SHP77 treated with DMSO at 0.1 percent for 48 hours (cell line): ENCODE data around the gene GPSM1.

Source experiments
- DNase-seq: peaks from one replicate; lab custom pipeline; 2025; lab: John Stamatoyannopoulos, UW

Gene GPSM1

GRCh38 chr9:136304456-136304855, 22.9 kb upstream of the GPSM1 start:
- DNase-seq, result no peak

- DNase-seq, result no peak
Measured at GRCh38 chr9:136304981-136305380, 22.4 kb upstream of the GPSM1 start.

- no peak for DNase-seq
Measured at GRCh38 chr9:136305804-136306203, 21.5 kb upstream of the GPSM1 start.

- DNase-seq, result no peak
Measured at GRCh38 chr9:136306211-136307208, 20.8 kb upstream of the GPSM1 start.

GRCh38 chr9:136307215-136307750, 20.1 kb upstream of the GPSM1 start:
- DNase-seq, result no peak

GRCh38 chr9:136308006-136308701, 19.2 kb upstream of the GPSM1 start:
- DNase-seq, result no peak

GRCh38 chr9:136308702-136309053, 18.7 kb upstream of the GPSM1 start:
- DNase-seq, result no peak

- peak; percentile 84 for DNase-seq
Measured at GRCh38 chr9:136309101-136309801, 18.1 kb upstream of the GPSM1 start.

GRCh38 chr9:136309806-136310220, 17.5 kb upstream of the GPSM1 start:
- DNase-seq, result no peak

- peak; percentile 33 for DNase-seq
Measured at GRCh38 chr9:136310273-136311030, 16.9 kb upstream of the GPSM1 start.

GRCh38 chr9:136311051-136312008, 16.0 kb upstream of the GPSM1 start:
- DNase-seq, result peak; percentile 14

GRCh38 chr9:136312009-136312375, 15.3 kb upstream of the GPSM1 start:
- no peak for DNase-seq

GRCh38 chr9:136312436-136312835, 14.9 kb upstream of the GPSM1 start:
- no peak for DNase-seq

- DNase-seq, result no peak
Measured at GRCh38 chr9:136313111-136314055, 14.0 kb upstream of the GPSM1 start.

- DNase-seq, result no peak
Measured at GRCh38 chr9:136314056-136314416, 13.3 kb upstream of the GPSM1 start.

GRCh38 chr9:136314944-136315343, 12.4 kb upstream of the GPSM1 start:
- no peak for DNase-seq

- DNase-seq, result no peak
Measured at GRCh38 chr9:136316271-136316751, 11.0 kb upstream of the GPSM1 start.

- no peak for DNase-seq
Measured at GRCh38 chr9:136316896-136317676, 10.3 kb upstream of the GPSM1 start.
